Measurements from ENCODE around the gene BEND3.

Gene BEND3

GRCh38 chr6:107132330-107132954 lies 17.1 kb upstream of the BEND3 start:
- peak in 1 of 2 experiments; percentile 18 for TF ChIP-seq CTCF (IDR thresholded peaks at IDR 0.05)
- Histone ChIP-seq H3K9me3 (no peaks in the 10 kb centered on the region), H3K27ac (no peak overlapping the region), H3K4me1 (peaks cover 0 to 6% (median 0%) of the 10 kb centered on the region in 4 donors), H3K36me3 (no peaks in the 10 kb centered on the region), H3K27me3 (no peaks in the 10 kb centered on the region), H3K4me3 (no peak overlapping the region)
- no peak for DNase-seq
- intact Hi-C loops (cut with DNase I; ENCODE audit: low total_unique reads): no loop called here

- no peak for DNase-seq
- no peak for TF ChIP-seq CTCF (IDR thresholded peaks at IDR 0.05)
- Histone ChIP-seq H3K9me3 (no peaks in the 10 kb centered on the region), H3K27me3 (no peaks in the 10 kb centered on the region), H3K36me3 (no peaks in the 10 kb centered on the region), H3K27ac (no peak overlapping the region), H3K4me1 (peaks cover 0 to 6% (median 0%) of the 10 kb centered on the region in 4 donors), H3K4me3 (no peak overlapping the region)
- intact Hi-C loops (cut with DNase I; ENCODE audit: low total_unique reads): no loop called here
Measured at GRCh38 chr6:107129370-107129925, 14.1 kb upstream of the BEND3 start.

- Histone ChIP-seq H3K9me3 (no peaks in the 10 kb centered on the region), H3K4me1 (peaks cover 0 to 6% (median 0%) of the 10 kb centered on the region in 4 donors), H3K27me3 (no peaks in the 10 kb centered on the region), H3K36me3 (no peaks in the 10 kb centered on the region), H3K27ac (no peak overlapping the region), H3K4me3 (no peak overlapping the region)
- TF ChIP-seq CTCF (IDR thresholded peaks at IDR 0.05): no peak
- no peak for DNase-seq
- intact Hi-C loops (cut with DNase I; ENCODE audit: low total_unique reads): no loop called here
Measured at GRCh38 chr6:107128577-107128976, 13.3 kb upstream of the BEND3 start.

- H3K27ac ChIP-seq: no peak overlapping the region
- no peaks in the 10 kb centered on the region for H3K9me3 ChIP-seq
- TF ChIP-seq CTCF (IDR thresholded peaks at IDR 0.05): no peak
- no peak for DNase-seq
- H3K4me3 ChIP-seq: no peak overlapping the region
- peaks cover 0 to 6% (median 0%) of the 10 kb centered on the region in 4 donors for H3K4me1 ChIP-seq
- H3K27me3 ChIP-seq: no peaks in the 10 kb centered on the region
- no peaks in the 10 kb centered on the region for H3K36me3 ChIP-seq
- intact Hi-C loops (cut with DNase I; ENCODE audit: low total_unique reads): no loop called here
Measured at GRCh38 chr6:107128175-107128574, 12.9 kb upstream of the BEND3 start.

- Histone ChIP-seq H3K27me3 (no peaks in the 10 kb centered on the region), H3K36me3 (no peaks in the 10 kb centered on the region), H3K27ac (no peak overlapping the region), H3K4me3 (no peak overlapping the region), H3K9me3 (no peaks in the 10 kb centered on the region), H3K4me1 (peaks cover 0 to 6% (median 0%) of the 10 kb centered on the region in 4 donors)
- DNase-seq: no peak
- intact Hi-C loops (cut with DNase I; ENCODE audit: low total_unique reads): no loop called here
- TF ChIP-seq CTCF (IDR thresholded peaks at IDR 0.05): no peak
Measured at GRCh38 chr6:107125771-107126170, 10.5 kb upstream of the BEND3 start.

Data from tibial artery (tissue), 4 donors.